GM12891 (cell line): Measurements from ENCODE around the gene ENTPD1.

Experiments used
- PAX5 ChIP-seq: IDR thresholded peaks from 2 replicates; pipeline ENCODE4 v1.6.1; 2011; ENCODE audit warnings: low read length, moderate library complexity, mild to moderate bottlenecking; ENCODE audit not compliant: insufficient read depth, severe bottlenecking
- POLR2A ChIP-seq: IDR thresholded peaks from 2 replicates; pipeline ENCODE4 v1.6.1; 2011; ENCODE audit warnings: low read depth, low read length, control low read depth
- POLR2AphosphoS5 ChIP-seq: IDR thresholded peaks from 2 replicates; pipeline ENCODE4 v1.6.1; 2011; ENCODE audit warnings: low read depth, low read length, control low read depth
- SPI1 ChIP-seq: IDR thresholded peaks from 2 replicates; pipeline ENCODE4 v1.6.1; 2011; ENCODE audit warnings: low read depth, low read length, control low read depth

- TF ChIP-seq POLR2A (no peak), SPI1 (no peak), PAX5 (no peak), POLR2AphosphoS5 (no peak)
Observed at GRCh38 chr10:95873651-95874050, 117.7 kb downstream of the ENTPD1 start.
